Measurements from ENCODE around the gene FNDC7. TPM values are rescaled to one million over a fixed set of nuclear protein-coding genes. Genes with fewer than 3 reads are reported as not detected.

FNDC7 gene
- total RNA-seq, 1 donor from 2014 or later = not detected

GRCh38 chr1:108718927-108719655, 6.4 kb downstream of the FNDC7 start:
- no peak for DNase-seq (ENCODE audit: extremely low spot score, unreplicated experiment)
- no peaks in the 10 kb centered on the region for H3K27me3 Mint-ChIP-seq (ENCODE audit: unreplicated experiment)
- H3K4me1 Mint-ChIP-seq (ENCODE audit: unreplicated experiment) = peaks cover 13% of the 10 kb centered on the region
- H3K4me3 Mint-ChIP-seq (ENCODE audit: unreplicated experiment) = no peak overlapping the region
- peak overlapping the region; percentile 66 for H3K27ac Mint-ChIP-seq (ENCODE audit: unreplicated experiment)
- H3K9me3 Mint-ChIP-seq (ENCODE audit: unreplicated experiment) = no peaks in the 10 kb centered on the region
- TF ChIP-seq, protein P1, sequence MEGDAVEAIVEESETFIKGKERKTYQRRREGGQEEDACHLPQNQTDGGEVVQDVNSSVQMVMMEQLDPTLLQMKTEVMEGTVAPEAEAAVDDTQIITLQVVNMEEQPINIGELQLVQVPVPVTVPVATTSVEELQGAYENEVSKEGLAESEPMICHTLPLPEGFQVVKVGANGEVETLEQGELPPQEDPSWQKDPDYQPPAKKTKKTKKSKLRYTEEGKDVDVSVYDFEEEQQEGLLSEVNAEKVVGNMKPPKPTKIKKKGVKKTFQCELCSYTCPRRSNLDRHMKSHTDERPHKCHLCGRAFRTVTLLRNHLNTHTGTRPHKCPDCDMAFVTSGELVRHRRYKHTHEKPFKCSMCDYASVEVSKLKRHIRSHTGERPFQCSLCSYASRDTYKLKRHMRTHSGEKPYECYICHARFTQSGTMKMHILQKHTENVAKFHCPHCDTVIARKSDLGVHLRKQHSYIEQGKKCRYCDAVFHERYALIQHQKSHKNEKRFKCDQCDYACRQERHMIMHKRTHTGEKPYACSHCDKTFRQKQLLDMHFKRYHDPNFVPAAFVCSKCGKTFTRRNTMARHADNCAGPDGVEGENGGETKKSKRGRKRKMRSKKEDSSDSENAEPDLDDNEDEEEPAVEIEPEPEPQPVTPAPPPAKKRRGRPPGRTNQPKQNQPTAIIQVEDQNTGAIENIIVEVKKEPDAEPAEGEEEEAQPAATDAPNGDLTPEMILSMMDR (IDR thresholded peaks at IDR 0.05) = no peak
- no peaks in the 10 kb centered on the region for H3K36me3 Mint-ChIP-seq (ENCODE audit: unreplicated experiment)

GRCh38 chr1:108719656-108720435, 7.1 kb downstream of the FNDC7 start:
- H3K4me1 Mint-ChIP-seq (ENCODE audit: unreplicated experiment) = peaks cover 13% of the 10 kb centered on the region
- TF ChIP-seq, protein P1 (IDR thresholded peaks at IDR 0.05) = no peak
- H3K4me3 Mint-ChIP-seq (ENCODE audit: unreplicated experiment) = no peak overlapping the region

GRCh38 chr1:108722292-108722691, 9.6 kb downstream of the FNDC7 start:
- peaks cover 13% of the 10 kb centered on the region for H3K4me1 Mint-ChIP-seq (ENCODE audit: unreplicated experiment)
- no peak for DNase-seq (ENCODE audit: extremely low spot score, unreplicated experiment)
- H3K4me3 Mint-ChIP-seq (ENCODE audit: unreplicated experiment) = no peak overlapping the region
- H3K36me3 Mint-ChIP-seq (ENCODE audit: unreplicated experiment) = no peaks in the 10 kb centered on the region
- TF ChIP-seq, protein P1 (IDR thresholded peaks at IDR 0.05) = no peak
- no peak overlapping the region for H3K27ac Mint-ChIP-seq (ENCODE audit: unreplicated experiment)
- H3K9me3 Mint-ChIP-seq (ENCODE audit: unreplicated experiment) = no peaks in the 10 kb centered on the region
- H3K27me3 Mint-ChIP-seq (ENCODE audit: unreplicated experiment) = no peaks in the 10 kb centered on the region

More at GRCh38 chr1:108719656-108720435, 7.1 kb downstream of the FNDC7 start:
- Mint-ChIP-seq H3K27me3 (ENCODE audit: unreplicated experiment) (no peaks in the 10 kb centered on the region), H3K36me3 (ENCODE audit: unreplicated experiment) (no peaks in the 10 kb centered on the region), H3K9me3 (ENCODE audit: unreplicated experiment) (no peaks in the 10 kb centered on the region), H3K27ac (ENCODE audit: unreplicated experiment) (peak overlapping the region; percentile 66)
- no peak for DNase-seq (ENCODE audit: extremely low spot score, unreplicated experiment)

- Mint-ChIP-seq H3K36me3 (ENCODE audit: unreplicated experiment) (no peaks in the 10 kb centered on the region), H3K4me3 (ENCODE audit: unreplicated experiment) (no peak overlapping the region), H3K27me3 (ENCODE audit: unreplicated experiment) (peaks cover 5% of the 10 kb centered on the region), H3K4me1 (ENCODE audit: unreplicated experiment) (no peaks in the 10 kb centered on the region), H3K27ac (ENCODE audit: unreplicated experiment) (no peak overlapping the region), H3K9me3 (ENCODE audit: unreplicated experiment) (no peaks in the 10 kb centered on the region)
- TF ChIP-seq, protein P1 (IDR thresholded peaks at IDR 0.05) = no peak
- DNase-seq (ENCODE audit: extremely low spot score, unreplicated experiment) = no peak
Measured at GRCh38 chr1:108725906-108726305, 13.2 kb downstream of the FNDC7 start.

DNA sequence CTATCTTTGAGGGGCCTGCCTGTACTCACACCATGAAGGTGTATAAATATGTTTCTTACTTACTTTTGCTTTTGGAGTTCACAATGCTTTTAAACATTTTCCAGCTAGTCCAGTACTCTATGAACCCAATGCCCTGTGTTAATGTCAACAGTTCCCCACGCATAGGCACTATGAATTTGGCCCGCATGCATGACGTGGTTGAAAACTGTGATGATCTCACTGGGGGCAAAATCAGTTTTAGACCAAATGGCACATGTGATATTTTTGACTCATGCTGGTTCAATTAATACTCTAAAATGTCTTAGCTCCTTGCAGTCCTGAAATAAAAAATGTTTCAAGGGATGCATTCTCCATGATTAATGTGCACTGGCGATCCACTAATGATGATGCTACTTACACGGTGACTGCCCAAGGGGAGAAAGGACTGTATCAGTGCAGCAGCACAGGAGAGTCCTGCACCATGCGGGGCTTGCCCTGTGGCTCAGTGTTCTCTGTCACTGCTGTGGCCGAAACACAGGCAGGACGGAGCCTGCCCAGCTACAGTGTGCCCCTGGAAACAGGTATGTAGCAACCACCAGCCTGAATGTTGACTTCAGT, 15.7 kb downstream of the FNDC7 start:
- H3K4me3 Mint-ChIP-seq (ENCODE audit: unreplicated experiment) = no peak overlapping the region
- no peaks in the 10 kb centered on the region for H3K9me3 Mint-ChIP-seq (ENCODE audit: unreplicated experiment)
- H3K4me1 Mint-ChIP-seq (ENCODE audit: unreplicated experiment) = no peaks in the 10 kb centered on the region
- H3K27me3 Mint-ChIP-seq (ENCODE audit: unreplicated experiment) = peaks cover 9% of the 10 kb centered on the region
- TF ChIP-seq, protein P1 (IDR thresholded peaks at IDR 0.05) = no peak
- no peaks in the 10 kb centered on the region for H3K36me3 Mint-ChIP-seq (ENCODE audit: unreplicated experiment)
- H3K27ac Mint-ChIP-seq (ENCODE audit: unreplicated experiment) = no peak overlapping the region
- no peak for DNase-seq (ENCODE audit: extremely low spot score, unreplicated experiment)

Data from osteocyte (in vitro differentiated cells).